Epithelial cell of esophagus (primary cell): ENCODE results near the gene GALK1.

Experiments used
- DNase-seq: peaks from one replicate; pipeline ENCODE4 v3.0.0; 2010; ENCODE audit warnings: low read depth
- H3K4me3 ChIP-seq: 2 replicates; pipeline ENCODE4 v1.5.1; 2011; ENCODE audit warnings: mild to moderate bottlenecking, low read length, control low read depth
- CTCF ChIP-seq: IDR thresholded peaks from 2 replicates; pipeline ENCODE4 v1.5.1; 2011; ENCODE audit warnings: low read depth, mild to moderate bottlenecking, low read length, control low read depth, inconsistent platforms; ENCODE audit not compliant: insufficient read depth; ENCODE audit errors: missing control alignments

The GALK1 gene

GRCh38 chr17:75771334-75772281 lies 6.6 kb upstream of the GALK1 start:
- peak; percentile 51 for TF ChIP-seq CTCF
- DNase-seq: peak; percentile 63
- no peak overlapping the region for H3K4me3 ChIP-seq

- no peak overlapping the region for H3K4me3 ChIP-seq
- no peak for TF ChIP-seq CTCF
- DNase-seq: no peak
Observed at GRCh38 chr17:75769536-75769935, 4.5 kb upstream of the GALK1 start.

- no peak overlapping the region for H3K4me3 ChIP-seq
- no peak for DNase-seq
- TF ChIP-seq CTCF: no peak
Observed at GRCh38 chr17:75767881-75768280, 2.9 kb upstream of the GALK1 start.

- no peak overlapping the region for H3K4me3 ChIP-seq
- TF ChIP-seq CTCF: no peak
- DNase-seq: no peak
Observed at GRCh38 chr17:75765981-75766380, 989 bp upstream of the GALK1 start.

- H3K4me3 ChIP-seq: peak overlapping the region; percentile 45
- no peak for TF ChIP-seq CTCF
- DNase-seq: no peak
Observed at GRCh38 chr17:75764417-75764710, 628 bp downstream of the GALK1 start.

GRCh38 chr17:75763613-75764416 lies 1.2 kb downstream of the GALK1 start:
- TF ChIP-seq CTCF: no peak
- no peak for DNase-seq
- H3K4me3 ChIP-seq: peak overlapping the region; percentile 45

- H3K4me3 ChIP-seq: no peak overlapping the region
- no peak for DNase-seq
- no peak for TF ChIP-seq CTCF
Observed at GRCh38 chr17:75763269-75763607, 1.8 kb downstream of the GALK1 start.
